Osteoblast (primary cell): ENCODE measurements around the gene DHX35. TPM values are rescaled to one million over a fixed set of nuclear protein-coding genes. Genes with fewer than 3 reads are reported as not detected.

Source experiments
- DNase-seq: peaks from one replicate; pipeline ENCODE4 v3.0.0; 2011; ENCODE audit warnings: low spot score, mixed read lengths; ENCODE audit not compliant: insufficient read length; ENCODE audit errors: missing footprints
- H2AFZ ChIP-seq: 2 replicates; pipeline ENCODE4 v1.6.0; 2011; ENCODE audit warnings: mild to moderate bottlenecking, low read length
- H3K27ac ChIP-seq: 2 replicates; pipeline ENCODE4 v1.5.1; 2011; ENCODE audit warnings: mild to moderate bottlenecking, low read depth, low read length, moderate library complexity
- H3K27me3 ChIP-seq: 2 replicates; pipeline ENCODE4 v1.6.0; 2012; ENCODE audit warnings: mild to moderate bottlenecking, control low read depth, inconsistent platforms, low read length, moderate library complexity; ENCODE audit not compliant: insufficient read depth
- H3K36me3 ChIP-seq: 2 replicates; pipeline ENCODE4 v1.5.1; 2011; ENCODE audit warnings: mild to moderate bottlenecking, low read length, control low read depth, moderate library complexity; ENCODE audit not compliant: insufficient read depth
- H3K4me1 ChIP-seq: 2 replicates; pipeline ENCODE4 v1.5.1; 2011; ENCODE audit warnings: mild to moderate bottlenecking, low read length, control low read depth, moderate library complexity; ENCODE audit not compliant: insufficient read depth
- H3K4me2 ChIP-seq: 2 replicates; pipeline ENCODE4 v1.6.0; 2011; ENCODE audit warnings: mild to moderate bottlenecking, low read length; ENCODE audit not compliant: insufficient read depth
- H3K4me3 ChIP-seq: fragments of 200-600 bp; sonication (generic); 3 replicates; pipeline ENCODE4 v1.5.1; 2012; ENCODE audit warnings: mild to moderate bottlenecking, low read length, inconsistent platforms; ENCODE audit not compliant: insufficient read depth
- H3K79me2 ChIP-seq: 2 replicates; pipeline ENCODE4 v1.6.0; 2012; ENCODE audit warnings: mild to moderate bottlenecking, low read length, control low read depth, inconsistent platforms; ENCODE audit not compliant: insufficient read depth
- H3K9me3 ChIP-seq: 2 replicates; pipeline ENCODE4 v1.5.1; 2011; ENCODE audit warnings: low read depth, low read length, control low read depth
- H4K20me1 ChIP-seq: 2 replicates; pipeline ENCODE4 v1.6.0; 2012; ENCODE audit warnings: mild to moderate bottlenecking, low read length, control low read depth; ENCODE audit not compliant: insufficient read depth
- CTCF ChIP-seq: IDR thresholded peaks from 2 replicates; pipeline ENCODE4 v1.5.1; 2011; ENCODE audit warnings: mild to moderate bottlenecking, low read depth, low read length, moderate library complexity; ENCODE audit errors: extremely low read depth
- total RNA-seq: library from RNA; depleted of rRNA; stranded (reverse); fragments of >200 nt; gene quantifications from 2 replicates; pipeline ENCODE4 v1.2.3, GENCODE V29; 2012

DHX35 gene
- total RNA-seq, 1 donor = 10.5 TPM

GRCh38 chr20:39041067-39041466, 78.9 kb downstream of the DHX35 start:
- no peaks in the 10 kb centered on the region for H3K79me2 ChIP-seq

DNA sequence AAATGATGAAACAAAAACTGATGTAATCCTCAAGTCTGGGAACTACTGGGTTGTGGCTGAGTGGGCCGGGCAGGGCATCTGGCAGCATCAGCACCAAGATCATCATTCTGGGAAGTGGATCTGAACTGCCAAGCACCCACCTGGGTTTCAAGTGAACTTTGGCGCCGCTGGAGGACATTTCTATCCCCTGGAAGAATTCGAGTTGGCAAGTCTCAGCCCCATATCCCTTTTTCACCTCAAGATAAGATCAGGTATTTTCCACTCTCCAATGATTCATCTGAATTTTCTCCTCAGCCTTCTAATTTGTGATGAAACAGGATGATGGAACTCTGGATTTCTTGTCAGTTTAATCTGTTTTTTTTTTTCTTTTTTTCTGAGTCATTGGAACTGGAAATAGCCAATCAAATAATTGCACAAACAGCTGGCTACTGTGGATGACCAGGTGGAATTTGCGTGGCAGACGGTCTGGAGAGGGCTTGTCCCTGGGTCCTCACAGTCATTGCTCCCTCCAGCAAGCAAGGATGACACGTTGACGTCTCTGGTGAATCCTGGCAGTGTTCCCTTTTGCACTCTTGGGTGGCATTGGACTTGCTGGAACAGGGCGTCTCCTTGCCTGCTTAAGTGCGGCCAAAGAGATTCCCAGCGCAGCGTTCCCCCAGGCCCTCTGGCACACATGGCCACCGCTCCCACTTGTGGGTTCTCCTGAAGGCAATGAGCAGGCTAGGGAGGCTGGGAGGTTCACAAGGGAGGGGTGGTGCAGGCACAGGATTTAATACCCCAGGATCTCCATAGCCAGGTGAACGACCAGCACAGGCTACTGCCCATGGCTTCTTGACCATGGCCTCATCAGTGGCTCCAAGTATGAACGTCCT, 80.4 kb downstream of the DHX35 start:
- Histone ChIP-seq H3K4me2 (no peak overlapping the region), H3K4me3 (no peak overlapping the region), H3K36me3 (peaks cover 19% of the 10 kb centered on the region), H2AFZ (no peak overlapping the region), H3K27ac (no peak overlapping the region), H3K4me1 (no peaks in the 10 kb centered on the region), H4K20me1 (no peaks in the 10 kb centered on the region), H3K79me2 (no peaks in the 10 kb centered on the region), H3K27me3 (no peaks in the 10 kb centered on the region), H3K9me3 (no peaks in the 10 kb centered on the region)
- DNase-seq = no peak
- TF ChIP-seq CTCF = no peak

More at GRCh38 chr20:39041067-39041466, 78.9 kb downstream of the DHX35 start:
- Histone ChIP-seq H3K36me3 (peaks cover 27% of the 10 kb centered on the region), H3K4me2 (no peak overlapping the region), H3K4me3 (no peak overlapping the region), H4K20me1 (no peaks in the 10 kb centered on the region), H2AFZ (no peak overlapping the region), H3K27ac (no peak overlapping the region), H3K9me3 (no peaks in the 10 kb centered on the region), H3K27me3 (no peaks in the 10 kb centered on the region), H3K4me1 (peaks cover 2% of the 10 kb centered on the region)
- no peak for TF ChIP-seq CTCF
- no peak for DNase-seq

- Histone ChIP-seq H3K4me3 (no peak overlapping the region), H3K4me2 (no peak overlapping the region), H2AFZ (no peak overlapping the region), H3K9me3 (no peaks in the 10 kb centered on the region), H3K36me3 (peaks cover 5% of the 10 kb centered on the region), H3K79me2 (no peaks in the 10 kb centered on the region), H3K27me3 (no peaks in the 10 kb centered on the region), H4K20me1 (no peaks in the 10 kb centered on the region), H3K4me1 (peaks cover 3% of the 10 kb centered on the region), H3K27ac (no peak overlapping the region)
- DNase-seq = no peak
- no peak for TF ChIP-seq CTCF
Observed at GRCh38 chr20:39044501-39044900, 82.4 kb downstream of the DHX35 start.

DNA sequence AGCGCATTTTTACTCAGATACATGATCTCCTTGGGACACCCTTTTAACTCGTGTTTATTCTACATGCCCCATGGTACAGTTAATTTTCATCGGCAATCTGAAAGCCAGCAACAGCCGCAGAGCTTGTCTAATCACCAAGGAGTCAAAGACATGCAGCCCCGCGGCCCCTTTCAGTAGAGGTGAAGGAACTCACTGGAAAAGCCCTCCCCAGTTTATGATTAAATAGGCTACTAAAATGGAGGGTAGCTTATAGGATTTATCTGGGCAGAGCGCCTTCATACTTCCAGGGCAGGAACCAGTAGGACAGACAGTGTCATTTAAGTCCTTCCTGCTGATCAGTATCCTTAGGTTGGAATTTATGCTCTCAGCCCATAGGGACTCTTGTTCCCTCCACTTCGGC, 83.5 kb downstream of the DHX35 start:
- no peaks in the 10 kb centered on the region for H3K27me3 ChIP-seq
- H3K79me2 ChIP-seq = no peaks in the 10 kb centered on the region
- no peak overlapping the region for H3K27ac ChIP-seq
- peaks cover 5% of the 10 kb centered on the region for H3K36me3 ChIP-seq
- DNase-seq = no peak
- H3K9me3 ChIP-seq = no peaks in the 10 kb centered on the region
- no peaks in the 10 kb centered on the region for H4K20me1 ChIP-seq
- H3K4me2 ChIP-seq = no peak overlapping the region
- TF ChIP-seq CTCF = no peak
- no peak overlapping the region for H3K4me3 ChIP-seq
- H2AFZ ChIP-seq = no peak overlapping the region
- peaks cover 8% of the 10 kb centered on the region for H3K4me1 ChIP-seq
